Nephron (organoid): ENCODE measurements around the gene TMEM214.

Source experiments
- H3K27ac Mint-ChIP-seq, 3 experiments: 2 replicates each; pipeline ENCODE4 v1.8.0; 2020; ENCODE audit warnings: mixed read lengths in 3 of 3, mild to moderate bottlenecking in 2 of 3, moderate library complexity in 1 of 3
- H3K27me3 Mint-ChIP-seq: 2 replicates; pipeline ENCODE4 v1.8.0; 2021; ENCODE audit warnings: low read depth, mild to moderate bottlenecking, moderate library complexity, mixed read lengths
- H3K36me3 Mint-ChIP-seq: 2 replicates; pipeline ENCODE4 v1.8.0; 2020; ENCODE audit warnings: low read depth, mixed read lengths
- H3K4me1 Mint-ChIP-seq: 2 replicates; pipeline ENCODE4 v1.8.0; 2020; ENCODE audit warnings: mixed read lengths
- H3K4me3 Mint-ChIP-seq, 3 experiments: 2 replicates each; pipeline ENCODE4 v1.8.0; 2020; ENCODE audit warnings: mild to moderate bottlenecking in 3 of 3, mixed read lengths in 3 of 3, moderate library complexity in 2 of 3
- H3K9me3 Mint-ChIP-seq: 2 replicates; pipeline ENCODE4 v1.8.0; 2020; ENCODE audit warnings: mixed read lengths
- CTCF ChIP-seq, 3 experiments: fragments of 200-600 bp; sonication (generic); IDR thresholded peaks; one replicate each; pipeline ENCODE4 v1.5.0; 2021; ENCODE audit warnings: antibody characterized with exemption in 3 of 3; ENCODE audit not compliant: unreplicated experiment in 3 of 3

Gene TMEM214

GRCh38 chr2:27038631-27039339, 6.0 kb downstream of the TMEM214 start:
- Mint-ChIP-seq H3K9me3 (no peaks in the 10 kb centered on the region), H3K27ac (no peak overlapping the region), H3K4me1 (peaks cover 44% of the 10 kb centered on the region), H3K4me3 (no peak overlapping the region), H3K27me3 (no peaks in the 10 kb centered on the region), H3K36me3 (peaks cover 61% of the 10 kb centered on the region)
- no peak for TF ChIP-seq CTCF (IDR thresholded peaks at IDR 0.05; ENCODE audit: unreplicated experiment in 3 of 3)

GRCh38 chr2:27039426-27039825, 6.7 kb downstream of the TMEM214 start:
- Mint-ChIP-seq H3K36me3 (peaks cover 56% of the 10 kb centered on the region), H3K4me1 (peaks cover 38% of the 10 kb centered on the region), H3K4me3 (no peak overlapping the region), H3K27ac (no peak overlapping the region), H3K9me3 (no peaks in the 10 kb centered on the region), H3K27me3 (no peaks in the 10 kb centered on the region)
- TF ChIP-seq CTCF (IDR thresholded peaks at IDR 0.05; ENCODE audit: unreplicated experiment in 3 of 3): no peak

GRCh38 chr2:27039871-27040270, 7.1 kb downstream of the TMEM214 start:
- H3K9me3 Mint-ChIP-seq: no peaks in the 10 kb centered on the region
- no peaks in the 10 kb centered on the region for H3K27me3 Mint-ChIP-seq
- no peak overlapping the region for H3K27ac Mint-ChIP-seq
- H3K4me3 Mint-ChIP-seq: no peak overlapping the region
- H3K36me3 Mint-ChIP-seq: peaks cover 55% of the 10 kb centered on the region
- H3K4me1 Mint-ChIP-seq: peaks cover 37% of the 10 kb centered on the region
- TF ChIP-seq CTCF (IDR thresholded peaks at IDR 0.05; ENCODE audit: unreplicated experiment in 3 of 3): no peak

GRCh38 chr2:27040282-27040681, 7.5 kb downstream of the TMEM214 start:
- Mint-ChIP-seq H3K4me1 (peaks cover 33% of the 10 kb centered on the region), H3K36me3 (peaks cover 51% of the 10 kb centered on the region), H3K27me3 (no peaks in the 10 kb centered on the region), H3K27ac (no peak overlapping the region), H3K4me3 (no peak overlapping the region), H3K9me3 (no peaks in the 10 kb centered on the region)
- no peak for TF ChIP-seq CTCF (IDR thresholded peaks at IDR 0.05; ENCODE audit: unreplicated experiment in 3 of 3)

GRCh38 chr2:27041752-27042151, 9.0 kb downstream of the TMEM214 start:
- Mint-ChIP-seq H3K4me1 (peaks cover 30% of the 10 kb centered on the region), H3K4me3 (no peak overlapping the region), H3K36me3 (peaks cover 38% of the 10 kb centered on the region), H3K9me3 (no peaks in the 10 kb centered on the region), H3K27me3 (no peaks in the 10 kb centered on the region), H3K27ac (peak overlapping the region; percentile 38 to 87 (median 67))
- no peak for TF ChIP-seq CTCF (IDR thresholded peaks at IDR 0.05; ENCODE audit: unreplicated experiment in 3 of 3)

GRCh38 chr2:27042159-27042661, 9.4 kb downstream of the TMEM214 start:
- Mint-ChIP-seq H3K27ac (peak overlapping the region; percentile 38 to 87 (median 67)), H3K4me1 (peaks cover 26% of the 10 kb centered on the region), H3K36me3 (peaks cover 33% of the 10 kb centered on the region), H3K9me3 (no peaks in the 10 kb centered on the region), H3K4me3 (no peak overlapping the region), H3K27me3 (no peaks in the 10 kb centered on the region)
- TF ChIP-seq CTCF (IDR thresholded peaks at IDR 0.05; ENCODE audit: unreplicated experiment in 3 of 3): no peak
